Naive thymus-derived CD4-positive, alpha-beta T cell (primary cell): ENCODE data around the gene CDX1. TPM values are rescaled to one million over a fixed set of nuclear protein-coding genes. Genes with fewer than 3 reads are reported as not detected.

Source experiments
- ATAC-seq: fragments of 150-1000 bp; cut with Tn5 transposase; 2 replicates; pipeline ENCODE4 v1.10.0; 2021; ENCODE audit warnings: mild to moderate bottlenecking, moderate library complexity
- CTCF ChIA-PET: fragments of 350-600 bp; sonication (Branson Sonifier 250); formaldehyde crosslinking; loops from one replicate; lab custom pipeline; 2021; ENCODE audit warnings: antibody characterized with exemption; lab: Charles Lee
- POLR2A ChIA-PET: fragments of 350-600 bp; sonication (Branson Sonifier 250); formaldehyde crosslinking; loops from one replicate; lab custom pipeline; 2021; ENCODE audit warnings: antibody characterized with exemption, inconsistent platforms; lab: Charles Lee
- DNase-seq, 9 donors: peaks; one replicate each; pipeline versions ENCODE4 v3.0.0 to v3.0.0-alpha.2; 2020 to 2022; ENCODE audit warnings: mixed read lengths in 1 of 9
- H3K27ac ChIP-seq: one replicate; pipeline ENCODE4 v1.7.0; 2013; ENCODE audit warnings: mild to moderate bottlenecking, low read depth, low read length, moderate library complexity
- H3K27me3 ChIP-seq, 2 donors: one replicate each; pipeline ENCODE4 v1.7.0; 2013; ENCODE audit warnings: low read length in 2 of 2, mild to moderate bottlenecking in 2 of 2, moderate library complexity in 2 of 2; ENCODE audit not compliant: control insufficient read depth in 2 of 2, insufficient read depth in 2 of 2
- H3K36me3 ChIP-seq, 3 experiments: 1 replicate in 2 of 3; 2 replicates in 1 of 3; pipeline ENCODE4 v1.7.0; 2013; ENCODE audit warnings: low read length in 3 of 3, mild to moderate bottlenecking in 3 of 3, moderate library complexity in 1 of 3; ENCODE audit not compliant: insufficient read depth in 3 of 3, control insufficient read depth in 2 of 3
- H3K4me1 ChIP-seq, 2 donors: one replicate each; pipeline ENCODE4 v1.7.0; 2013; ENCODE audit warnings: low read length in 2 of 2, mild to moderate bottlenecking in 2 of 2, moderate library complexity in 1 of 2; ENCODE audit not compliant: control insufficient read depth in 2 of 2, insufficient read depth in 2 of 2
- H3K4me3 ChIP-seq: 2 replicates; pipeline ENCODE4 v1.7.0; 2013; ENCODE audit warnings: mild to moderate bottlenecking, low read length
- H3K9me3 ChIP-seq, 3 experiments: 1 replicate in 2 of 3; 2 replicates in 1 of 3; pipeline ENCODE4 v1.7.0; 2013; ENCODE audit warnings: low read length in 3 of 3; ENCODE audit not compliant: control insufficient read depth in 2 of 3
- H3K27ac Mint-ChIP-seq, 9 donors: one replicate each; pipeline ENCODE4 v1.8.0; 2020 to 2022; ENCODE audit warnings: mixed read lengths in 9 of 9, mild to moderate bottlenecking in 8 of 9, moderate library complexity in 5 of 9, inconsistent platforms in 2 of 9
- H3K27me3 Mint-ChIP-seq, 5 donors: one replicate each; pipeline ENCODE4 v1.8.0; 2021 to 2022; ENCODE audit warnings: mixed read lengths in 5 of 5, mild to moderate bottlenecking in 1 of 5
- H3K36me3 Mint-ChIP-seq, 5 donors: one replicate each; pipeline ENCODE4 v1.8.0; 2020 to 2022; ENCODE audit warnings: mixed read lengths in 5 of 5, mild to moderate bottlenecking in 3 of 5, inconsistent platforms in 1 of 5
- H3K4me1 Mint-ChIP-seq, 7 donors: one replicate each; pipeline ENCODE4 v1.8.0; 2020 to 2022; ENCODE audit warnings: mixed read lengths in 7 of 7, mild to moderate bottlenecking in 3 of 7, inconsistent platforms in 1 of 7
- H3K4me3 Mint-ChIP-seq, 10 donors: one replicate each; pipeline ENCODE4 v1.8.0; 2020 to 2022; ENCODE audit warnings: mild to moderate bottlenecking in 10 of 10, mixed read lengths in 10 of 10, moderate library complexity in 6 of 10, inconsistent platforms in 2 of 10
- H3K9me3 Mint-ChIP-seq, 11 donors: one replicate each; pipeline ENCODE4 v1.8.0; 2020 to 2022; ENCODE audit warnings: mixed read lengths in 11 of 11, mild to moderate bottlenecking in 4 of 11, inconsistent platforms in 1 of 11, moderate library complexity in 1 of 11
- intact Hi-C, 2 donors: fragments of 100-400 bp; cut with micrococcal nuclease; formaldehyde crosslinking; loops; one replicate each; pipeline ENCODE4 v1.15.1; 2023
- polyA plus RNA-seq, 2 donors: library from polyadenylated mRNA; unstranded; fragments of 300-500 nt; fragmentation: Illumina TruSeq; gene quantifications; one replicate each; pipeline ENCODE4 v1.2.3, GENCODE V29; 2021
- total RNA-seq, 6 experiments: library from RNA in 5 of 6; stranded (reverse) in 5 of 6; gene quantifications; 1 replicate in 5 of 6; 2 replicates in 1 of 6; pipeline ENCODE4 v1.2.3 and lab custom pipeline; 2021 to 2026

The CDX1 gene
- total and polyA plus RNA-seq, 7 experiments from 2014 or later, result not detected

- Mint-ChIP-seq H3K36me3 (peaks cover 0 to 1% (median 0%) of the 10 kb centered on the region in 5 donors), H3K27ac (no peak overlapping the region), H3K4me3 (peak overlapping the region in 3 of 10 donors; percentile 23 to 82 (median 78)), H3K4me1 (peaks cover 6 to 41% (median 8%) of the 10 kb centered on the region in 7 donors), H3K9me3 (no peaks in the 10 kb centered on the region), H3K27me3 (peaks cover 17 to 31% (median 25%) of the 10 kb centered on the region in 5 donors)
- H3K36me3 ChIP-seq, result no peaks in the 10 kb centered on the region
- CTCF ChIA-PET, result no interaction called here
- H3K4me3 ChIP-seq, result no peak overlapping the region
- POLR2A ChIA-PET, result no interaction called here
- ATAC-seq (no peak), DNase-seq (no peak)
- no peak overlapping the region for H3K27ac ChIP-seq
- H3K27me3 ChIP-seq, result no peaks in the 10 kb centered on the region
- H3K4me1 ChIP-seq, result no peaks in the 10 kb centered on the region
- intact Hi-C loops, result no loop called here
- H3K9me3 ChIP-seq, result no peaks in the 10 kb centered on the region
These were observed 13.1 kb upstream of the CDX1 start for GRCh38 chr5:150153483-150153882.

- peak overlapping the region in 4 of 10 donors; percentile 56 to 82 (median 73) for H3K4me3 Mint-ChIP-seq
- peak overlapping the region in 1 of 9 donors; percentile 80 for H3K27ac Mint-ChIP-seq
- DNase-seq, result no peak
- Histone ChIP-seq H3K9me3 (no peaks in the 10 kb centered on the region), H3K4me3 (no peak overlapping the region), H3K36me3 (no peaks in the 10 kb centered on the region), H3K27ac (no peak overlapping the region), H3K4me1 (no peaks in the 10 kb centered on the region), H3K27me3 (no peaks in the 10 kb centered on the region)
- H3K9me3 Mint-ChIP-seq, result peaks cover 0 to 1% (median 0%) of the 10 kb centered on the region in 11 donors
- ATAC-seq, result peak; percentile 52
- CTCF ChIA-PET, result no interaction called here
- POLR2A ChIA-PET, result no interaction called here
- intact Hi-C loops, result no loop called here
- H3K27me3 Mint-ChIP-seq, result peaks cover 17 to 31% (median 25%) of the 10 kb centered on the region in 5 donors
- peaks cover 0 to 1% (median 0%) of the 10 kb centered on the region in 5 donors for H3K36me3 Mint-ChIP-seq
- H3K4me1 Mint-ChIP-seq, result peaks cover 6 to 35% (median 8%) of the 10 kb centered on the region in 7 donors
These were observed 12.5 kb upstream of the CDX1 start for GRCh38 chr5:150153957-150154617.

GRCh38 chr5:150154618-150155128 is 11.9 kb upstream of the CDX1 start:
- peaks cover 0 to 1% (median 0%) of the 10 kb centered on the region in 5 donors for H3K36me3 Mint-ChIP-seq
- peak overlapping the region in 6 of 10 donors; percentile 56 to 82 (median 78) for H3K4me3 Mint-ChIP-seq
- H3K4me1 ChIP-seq, result no peaks in the 10 kb centered on the region
- no peaks in the 10 kb centered on the region for H3K27me3 ChIP-seq
- POLR2A ChIA-PET, result no interaction called here
- H3K27ac ChIP-seq, result no peak overlapping the region
- DNase-seq (no peak), ATAC-seq (no peak)
- H3K4me3 ChIP-seq, result no peak overlapping the region
- H3K9me3 ChIP-seq, result no peaks in the 10 kb centered on the region
- peaks cover 6 to 29% (median 8%) of the 10 kb centered on the region in 7 donors for H3K4me1 Mint-ChIP-seq
- intact Hi-C loops, result no loop called here
- CTCF ChIA-PET, result no interaction called here
- H3K36me3 ChIP-seq, result no peaks in the 10 kb centered on the region
- peaks cover 17 to 31% (median 25%) of the 10 kb centered on the region in 5 donors for H3K27me3 Mint-ChIP-seq
- peaks cover 0 to 1% (median 0%) of the 10 kb centered on the region in 11 donors for H3K9me3 Mint-ChIP-seq
- peak overlapping the region in 2 of 9 donors; percentile 20 to 80 for H3K27ac Mint-ChIP-seq

DNA sequence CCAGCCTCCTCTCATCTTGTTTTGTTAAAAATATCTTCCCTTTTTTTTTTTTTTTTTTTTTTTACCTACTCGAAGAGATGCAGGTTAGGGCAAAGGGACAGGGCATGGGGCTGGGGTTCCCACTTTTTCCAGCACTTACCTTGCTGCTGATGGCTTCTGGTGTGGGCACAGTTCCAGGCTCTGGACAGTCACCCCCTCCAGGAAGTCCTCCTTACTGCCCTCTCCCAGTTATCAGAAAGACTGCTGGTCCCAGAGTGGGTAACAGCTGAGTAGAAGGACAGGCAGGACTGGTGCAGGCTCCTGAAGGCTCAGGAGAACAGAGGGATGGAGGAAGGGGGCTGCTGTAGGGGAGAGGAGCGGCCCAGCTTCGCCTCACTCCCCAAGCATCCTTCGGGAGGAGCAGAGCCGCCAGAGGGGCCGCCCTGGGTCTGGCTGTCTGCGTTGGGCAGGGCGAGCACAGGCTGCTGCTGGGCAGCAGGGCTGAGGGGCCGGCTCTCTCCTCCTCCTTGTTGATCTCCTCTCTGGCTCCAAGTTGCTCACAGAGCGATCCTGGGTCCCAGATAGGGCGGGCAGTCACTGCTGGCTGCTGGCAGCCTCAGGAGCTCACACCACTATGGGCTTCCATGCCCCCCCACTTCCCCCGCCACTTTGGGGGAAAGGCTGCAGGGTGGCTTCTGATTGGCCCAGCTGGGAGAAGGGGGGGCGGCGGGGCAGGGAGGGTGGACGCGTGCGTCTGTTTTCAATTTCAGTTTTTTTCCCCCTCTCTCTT is 11.1 kb upstream of the CDX1 start, which contains the start of gene PDGFRB:
TSS of gene PDGFRB (minus strand) at position 588 of the 769 bp plus-strand sequence. CDS start 18,798 bp downstream, outside the sequence.
- H3K36me3 ChIP-seq, result no peaks in the 10 kb centered on the region
- Mint-ChIP-seq H3K27me3 (peaks cover 17 to 31% (median 25%) of the 10 kb centered on the region in 5 donors), H3K9me3 (peaks cover 0 to 1% (median 0%) of the 10 kb centered on the region in 11 donors), H3K4me1 (peaks cover 6 to 23% (median 8%) of the 10 kb centered on the region in 7 donors), H3K36me3 (peaks cover 0 to 1% (median 0%) of the 10 kb centered on the region in 5 donors), H3K27ac (peak within 1 kb of the TSS in 3 of 9 donors; percentile 20 to 60 (median 58)), H3K4me3 (peak within 1 kb of the TSS; percentile 73 to 87 (median 80))
- peak within 1 kb of the TSS; percentile 44 for H3K4me3 ChIP-seq
- no peaks in the 10 kb centered on the region for H3K4me1 ChIP-seq
- intact Hi-C loops, result no loop called here
- no peaks in the 10 kb centered on the region for H3K27me3 ChIP-seq
- peak; percentile 73 for ATAC-seq
- no peaks in the 10 kb centered on the region for H3K9me3 ChIP-seq
- ChIA-PET CTCF (no interaction called here), POLR2A (no interaction called here)
- H3K27ac ChIP-seq, result no peak within 1 kb of the TSS
- peak in 3 of 9 donors; percentile 7 to 18 (median 11) for DNase-seq

DNA sequence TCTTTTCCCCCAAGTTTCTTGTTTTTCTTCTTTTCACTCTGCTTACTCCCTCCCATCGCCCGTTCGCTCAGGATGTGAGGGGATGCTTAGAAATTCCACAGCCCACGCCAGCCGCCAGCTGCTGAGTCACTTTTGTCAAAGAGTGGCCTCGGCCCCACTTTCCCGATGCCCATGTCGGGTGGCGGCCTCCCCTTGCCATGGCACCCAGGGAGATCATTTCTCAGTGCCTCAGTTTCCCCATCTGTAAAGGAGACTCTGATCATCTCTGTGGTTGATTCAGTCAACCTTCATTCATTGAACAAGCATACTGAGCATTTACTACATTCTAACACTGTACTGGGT is 10.6 kb upstream of the CDX1 start:
- no peaks in the 10 kb centered on the region for H3K36me3 ChIP-seq
- intact Hi-C loops, result no loop called here
- DNase-seq (no peak), ATAC-seq (no peak)
- Mint-ChIP-seq H3K4me1 (peaks cover 6 to 22% (median 8%) of the 10 kb centered on the region in 7 donors), H3K4me3 (peak overlapping the region; percentile 73 to 87 (median 80)), H3K36me3 (peaks cover 0 to 1% (median 0%) of the 10 kb centered on the region in 5 donors), H3K27me3 (peaks cover 20 to 31% (median 25%) of the 10 kb centered on the region in 5 donors), H3K9me3 (peaks cover 0 to 1% (median 0%) of the 10 kb centered on the region in 11 donors), H3K27ac (peak overlapping the region in 2 of 9 donors; percentile 58 to 60)
- ChIA-PET CTCF (no interaction called here), POLR2A (no interaction called here)
- peak overlapping the region; percentile 44 for H3K4me3 ChIP-seq
- no peaks in the 10 kb centered on the region for H3K9me3 ChIP-seq
- H3K27me3 ChIP-seq, result no peaks in the 10 kb centered on the region
- no peaks in the 10 kb centered on the region for H3K4me1 ChIP-seq
- H3K27ac ChIP-seq, result no peak overlapping the region

DNA sequence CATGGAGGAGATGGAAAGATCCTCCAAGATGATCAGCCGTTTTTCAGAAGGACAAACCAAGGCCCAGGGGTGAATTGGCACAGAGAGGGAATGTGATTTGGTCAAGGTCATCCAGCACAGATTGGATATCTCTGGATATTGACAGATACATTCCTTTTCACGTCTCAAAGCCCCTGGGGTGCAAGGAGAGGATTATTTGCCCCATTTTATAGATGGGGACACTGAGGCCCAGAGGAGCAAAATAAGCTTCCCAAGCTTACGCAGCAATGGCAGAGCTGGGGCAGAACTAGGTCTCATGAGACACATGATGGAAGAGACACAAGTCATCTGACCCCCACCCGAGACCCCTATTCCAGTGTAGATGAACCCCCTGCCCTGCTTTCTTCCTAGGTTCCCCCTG is 10.0 kb upstream of the CDX1 start:
- H3K4me3 Mint-ChIP-seq, result peak overlapping the region in 4 of 10 donors; percentile 12 to 87 (median 80)
- Histone ChIP-seq H3K36me3 (no peaks in the 10 kb centered on the region), H3K27ac (no peak overlapping the region), H3K9me3 (no peaks in the 10 kb centered on the region), H3K27me3 (no peaks in the 10 kb centered on the region), H3K4me3 (no peak overlapping the region), H3K4me1 (no peaks in the 10 kb centered on the region)
- CTCF ChIA-PET, result interaction anchor here (1.0 kb wide), 1 partner anchor 60 kb away, joined by 3 read pairs; no protein-coding TSS in a partner anchor
- H3K36me3 Mint-ChIP-seq, result peaks cover 0 to 1% (median 0%) of the 10 kb centered on the region in 5 donors
- intact Hi-C loops, result no loop called here
- ATAC-seq, result no peak
- POLR2A ChIA-PET, result no interaction called here
- H3K9me3 Mint-ChIP-seq, result peaks cover 0 to 1% (median 0%) of the 10 kb centered on the region in 11 donors
- peaks cover 6 to 22% (median 8%) of the 10 kb centered on the region in 7 donors for H3K4me1 Mint-ChIP-seq
- DNase-seq, result no peak
- H3K27ac Mint-ChIP-seq, result no peak overlapping the region
- peaks cover 20 to 31% (median 25%) of the 10 kb centered on the region in 5 donors for H3K27me3 Mint-ChIP-seq
